ENCODE data around the gene USP47. TPM values are rescaled to one million over a fixed set of nuclear protein-coding genes. Genes with fewer than 3 reads are reported as not detected.
A peak's percentile ranks its signal among the peaks of the same experiment; 100 is the strongest.

The USP47 gene
- total and polyA plus RNA-seq, 2 of the 8 experiments (the other 6 are each of a cell fraction or from before 2014, with no cell fraction given): 4.2 to 21.3 TPM

DNA sequence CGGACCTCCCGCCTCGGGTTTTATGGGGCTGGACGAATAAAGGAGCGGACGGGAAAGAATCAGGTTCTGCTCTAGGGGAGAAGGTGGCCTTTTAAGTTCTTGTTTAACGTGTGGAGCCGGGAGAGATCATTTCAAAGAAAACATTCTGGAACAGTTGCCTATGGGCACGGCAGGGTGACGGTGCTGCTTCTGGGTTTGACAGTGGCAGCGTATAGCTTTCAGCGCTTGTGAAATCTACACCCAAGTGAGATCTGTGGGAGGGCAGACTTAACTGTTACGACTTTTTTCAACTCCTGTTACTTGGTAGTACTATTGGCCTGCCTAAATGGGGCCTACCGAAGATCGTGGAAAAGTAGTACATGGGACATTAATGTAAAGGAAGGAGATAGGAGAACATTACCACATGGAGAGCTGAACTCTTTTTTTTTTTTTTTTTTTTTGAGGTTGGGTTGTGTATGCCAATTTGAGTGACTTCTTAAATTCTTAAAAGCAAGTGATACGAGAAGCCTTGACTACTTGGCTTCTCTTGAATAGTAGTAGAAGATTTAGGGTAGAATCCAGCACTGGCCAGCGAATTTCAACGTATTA is 743 bp downstream of the USP47 start:
- H3K4me1 ChIP-seq (replicated peaks in 1 of 4; ENCODE audit: control insufficient read depth in 3 of 4, insufficient read depth in 4 of 4, low read length in 3 of 4): peaks cover 0 to 7% (median 6%) of the 10 kb centered on the region in 4 experiments; a peak in 4 of 7 replicates
- no peak overlapping the region for H2BK5ac ChIP-seq (ENCODE audit: low read depth, low read length)
- H3K4me3 ChIP-seq (ENCODE audit: extremely low read depth in 1 of 4, insufficient read depth in 2 of 4, low read depth in 3 of 4, low read length in 4 of 4): peak overlapping the region; percentile 81 to 87 (median 84)
- H3K23ac ChIP-seq (ENCODE audit: insufficient read length): no peak overlapping the region
- H3K79me2 ChIP-seq (ENCODE audit: control insufficient read depth in 1 of 2, insufficient read depth in 2 of 2, low read length in 2 of 2): peaks cover 0 to 50% of the 10 kb centered on the region in 2 experiments; a peak in 3 of 4 replicates
- no peaks in the 10 kb centered on the region; the same call in 1 of the 2 replicates for H3K79me1 ChIP-seq (ENCODE audit: low read depth, low read length)
- no peak for DNase-seq (ENCODE audit: low read depth in 1 of 2, low spot score in 2 of 2)
- H3K9ac ChIP-seq (replicated peaks in 1 of 4; ENCODE audit: extremely low read depth in 1 of 4, low read depth in 3 of 4, low read length in 3 of 4): peak overlapping the region; percentile 81 to 91 (median 87)
- 5% methylated on average over 18 of the region's 18 CpGs; no CpG with 5 or more reads in 1 of the 2 experiments for WGBS, 2 experiments (ENCODE audit: extremely low coverage in 1 of 2, insufficient coverage in 1 of 2, insufficient read length in 1 of 2, insufficient replicate concordance in 2 of 2, low coverage in 1 of 2, low lambda C conversion rate in 2 of 2, missing lambda C conversion rate in 1 of 2)
- no peak overlapping the region for H2BK120ac ChIP-seq (replicated peaks; ENCODE audit: low read depth, low read length)
- H2BK20ac ChIP-seq (ENCODE audit: low read length): no peak overlapping the region
- peak overlapping the region; percentile 7; the same call in 1 of the 2 replicates for H2AFZ ChIP-seq (ENCODE audit: low read length)
- no peak overlapping the region for H2AK5ac ChIP-seq (ENCODE audit: low read depth, low read length)
- no peak overlapping the region for H3K4ac ChIP-seq (replicated peaks; ENCODE audit: insufficient read length, low read depth, low read length)
- ChIA-PET CTCF (ENCODE audit: partially characterized antibody) (interaction anchor here (1.2 to 1.4 kb wide), 3 partner anchors 15 to 54 kb away, joined by 3 read pairs; no protein-coding TSS in a partner anchor), POLR2A (ENCODE audit: partially characterized antibody) (interaction anchor here (0.7 to 1.7 kb wide), 5 partner anchors 9 to 1033 kb away, joined by 3 to 6 read pairs (median 3); partner anchors contain the start of gene EIF4G2)
- H3K27ac ChIP-seq (ENCODE audit: low read depth, low read length): peak overlapping the region; percentile 65; the same call in 1 of the 2 replicates
- H3K18ac ChIP-seq (ENCODE audit: extremely low read depth, low read length): no peak overlapping the region
- H3K4me2 ChIP-seq (ENCODE audit: insufficient read depth in 1 of 2, low read depth in 2 of 2, low read length in 2 of 2): peak overlapping the region; percentile 61 to 85
- H3K36me3 ChIP-seq (ENCODE audit: control insufficient read depth in 2 of 4, insufficient read depth in 4 of 4, low read length in 3 of 4): no peaks in the 10 kb centered on the region
- H2BK12ac ChIP-seq (ENCODE audit: low read depth, low read length): no peak overlapping the region
- H3K14ac ChIP-seq (ENCODE audit: insufficient read length): no peak overlapping the region
- peak overlapping the region; percentile 91; the same call in 1 of the 2 replicates for H4K8ac ChIP-seq (ENCODE audit: extremely low read depth, insufficient read depth, low read length)
- no peak overlapping the region for H2BK15ac ChIP-seq (ENCODE audit: low read length)
- H4K5ac ChIP-seq (ENCODE audit: insufficient read length, low read depth, low read length): no peak overlapping the region
- H4K20me1 ChIP-seq (replicated peaks in 1 of 2; ENCODE audit: control insufficient read depth in 1 of 2, insufficient read depth in 2 of 2, low read length in 2 of 2): no peaks in the 10 kb centered on the region
- no peak overlapping the region for H3K56ac ChIP-seq (replicated peaks; ENCODE audit: insufficient read length, low read depth, low read length)
- FAIRE-seq: no peak
- no peak overlapping the region for H4K91ac ChIP-seq (replicated peaks; ENCODE audit: insufficient read length, low read length)
- no peaks in the 10 kb centered on the region for H3K27me3 ChIP-seq (replicated peaks in 1 of 4; ENCODE audit: control insufficient read depth in 3 of 4, extremely low read depth in 1 of 4, insufficient read depth in 3 of 4, low read length in 3 of 4)
- no peaks in the 10 kb centered on the region for H3K9me3 ChIP-seq (ENCODE audit: insufficient read depth in 2 of 2, low read depth in 1 of 2, low read length in 1 of 2)
- H3K23me2 ChIP-seq (ENCODE audit: low read depth, low read length): peaks cover 2% of the 10 kb centered on the region; the same call in 1 of the 2 replicates
- TF ChIP-seq ASH2L (IDR thresholded peaks at IDR 0.05; ENCODE audit: low read length): no peak
- TF ChIP-seq, protein P1, sequence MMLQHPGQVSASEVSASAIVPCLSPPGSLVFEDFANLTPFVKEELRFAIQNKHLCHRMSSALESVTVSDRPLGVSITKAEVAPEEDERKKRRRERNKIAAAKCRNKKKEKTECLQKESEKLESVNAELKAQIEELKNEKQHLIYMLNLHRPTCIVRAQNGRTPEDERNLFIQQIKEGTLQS (IDR thresholded peaks at IDR 0.05; ENCODE audit: insufficient read depth, low read depth, low read length): no peak
- peak in 1 of 2 experiments; percentile 24; a peak in 1 of 3 replicates for TF ChIP-seq POLR2A (IDR thresholded peaks at IDR 0.05; ENCODE audit: control extremely low read depth in 1 of 2, low read depth in 2 of 2, low read length in 2 of 2)
- no peak for TF ChIP-seq SIX5 (IDR thresholded peaks at IDR 0.05; ENCODE audit: low read depth, low read length)
- TF ChIP-seq SAP30 (IDR thresholded peaks at IDR 0.05; ENCODE audit: insufficient read depth, insufficient replicate concordance, low read length): peak; percentile 53
- no peak for TF ChIP-seq SRF (IDR thresholded peaks at IDR 0.05; ENCODE audit: low read depth, low read length)
- TF ChIP-seq SP4 (IDR thresholded peaks at IDR 0.05; ENCODE audit: low read length): no peak
- no peak for TF ChIP-seq CHD2 (IDR thresholded peaks at IDR 0.05; ENCODE audit: low read length)
- no peak for TF ChIP-seq JUND (IDR thresholded peaks at IDR 0.05; ENCODE audit: low read length)
- no peak for TF ChIP-seq FOSL1 (IDR thresholded peaks at IDR 0.05; ENCODE audit: insufficient read depth, low read depth, low read length)
- TF ChIP-seq SIN3A (conservative IDR thresholded peaks at IDR 0.05 in 1 of 2, IDR thresholded peaks at IDR 0.05 in 1 of 2; ENCODE audit: low read depth in 1 of 2, low read length in 2 of 2): peak; percentile 47 to 69; a peak in 2 of 4 replicates
